ENCODE measurements around the gene ZNF429.

DNA sequence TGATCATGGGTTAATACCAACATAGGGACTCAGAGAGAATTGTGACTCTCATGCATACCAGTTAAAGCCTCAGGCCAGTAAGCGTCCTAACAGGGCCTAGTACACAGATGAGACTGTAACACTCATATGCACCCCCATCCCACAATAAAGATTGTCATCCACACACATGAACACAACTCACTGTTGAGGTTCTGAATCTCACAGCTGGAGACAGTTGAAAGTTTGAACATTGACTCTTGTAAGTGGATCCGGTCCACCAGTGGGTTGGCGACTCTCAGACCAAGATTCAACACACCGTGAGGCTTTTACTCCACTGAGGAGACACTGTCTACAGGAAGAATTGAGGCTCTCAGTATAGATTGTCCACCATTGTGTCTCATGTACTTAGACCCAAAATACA, 88.1 kb downstream of the ZNF429 start:
- TF ChIP-seq, protein P1, sequence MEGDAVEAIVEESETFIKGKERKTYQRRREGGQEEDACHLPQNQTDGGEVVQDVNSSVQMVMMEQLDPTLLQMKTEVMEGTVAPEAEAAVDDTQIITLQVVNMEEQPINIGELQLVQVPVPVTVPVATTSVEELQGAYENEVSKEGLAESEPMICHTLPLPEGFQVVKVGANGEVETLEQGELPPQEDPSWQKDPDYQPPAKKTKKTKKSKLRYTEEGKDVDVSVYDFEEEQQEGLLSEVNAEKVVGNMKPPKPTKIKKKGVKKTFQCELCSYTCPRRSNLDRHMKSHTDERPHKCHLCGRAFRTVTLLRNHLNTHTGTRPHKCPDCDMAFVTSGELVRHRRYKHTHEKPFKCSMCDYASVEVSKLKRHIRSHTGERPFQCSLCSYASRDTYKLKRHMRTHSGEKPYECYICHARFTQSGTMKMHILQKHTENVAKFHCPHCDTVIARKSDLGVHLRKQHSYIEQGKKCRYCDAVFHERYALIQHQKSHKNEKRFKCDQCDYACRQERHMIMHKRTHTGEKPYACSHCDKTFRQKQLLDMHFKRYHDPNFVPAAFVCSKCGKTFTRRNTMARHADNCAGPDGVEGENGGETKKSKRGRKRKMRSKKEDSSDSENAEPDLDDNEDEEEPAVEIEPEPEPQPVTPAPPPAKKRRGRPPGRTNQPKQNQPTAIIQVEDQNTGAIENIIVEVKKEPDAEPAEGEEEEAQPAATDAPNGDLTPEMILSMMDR (IDR thresholded peaks at IDR 0.05) = no peak
- no peak for TF ChIP-seq POLR2A (IDR thresholded peaks at IDR 0.05)
- TF ChIP-seq EP300 (IDR thresholded peaks at IDR 0.05) = no peak
